Astrocyte (in vitro differentiated cells and primary cell): ENCODE data around the gene SLC25A48.
A peak's percentile ranks its signal among the peaks of the same experiment; 100 is the strongest.

Experiments
- EZH2 ChIP-seq: IDR thresholded peaks from 2 replicates; pipeline ENCODE4 v1.6.1; 2012; ENCODE audit warnings: mild to moderate bottlenecking, low read length, inconsistent platforms; ENCODE audit not compliant: insufficient read depth
- TF ChIP-seq, protein P1 (sequence below): IDR thresholded peaks from 2 replicates; pipeline ENCODE4 v1.5.1; 2011; ENCODE audit warnings: low read depth, mild to moderate bottlenecking, inconsistent platforms, low read length, moderate library complexity; ENCODE audit not compliant: insufficient read depth

- TF ChIP-seq, protein P1, sequence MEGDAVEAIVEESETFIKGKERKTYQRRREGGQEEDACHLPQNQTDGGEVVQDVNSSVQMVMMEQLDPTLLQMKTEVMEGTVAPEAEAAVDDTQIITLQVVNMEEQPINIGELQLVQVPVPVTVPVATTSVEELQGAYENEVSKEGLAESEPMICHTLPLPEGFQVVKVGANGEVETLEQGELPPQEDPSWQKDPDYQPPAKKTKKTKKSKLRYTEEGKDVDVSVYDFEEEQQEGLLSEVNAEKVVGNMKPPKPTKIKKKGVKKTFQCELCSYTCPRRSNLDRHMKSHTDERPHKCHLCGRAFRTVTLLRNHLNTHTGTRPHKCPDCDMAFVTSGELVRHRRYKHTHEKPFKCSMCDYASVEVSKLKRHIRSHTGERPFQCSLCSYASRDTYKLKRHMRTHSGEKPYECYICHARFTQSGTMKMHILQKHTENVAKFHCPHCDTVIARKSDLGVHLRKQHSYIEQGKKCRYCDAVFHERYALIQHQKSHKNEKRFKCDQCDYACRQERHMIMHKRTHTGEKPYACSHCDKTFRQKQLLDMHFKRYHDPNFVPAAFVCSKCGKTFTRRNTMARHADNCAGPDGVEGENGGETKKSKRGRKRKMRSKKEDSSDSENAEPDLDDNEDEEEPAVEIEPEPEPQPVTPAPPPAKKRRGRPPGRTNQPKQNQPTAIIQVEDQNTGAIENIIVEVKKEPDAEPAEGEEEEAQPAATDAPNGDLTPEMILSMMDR: no peak
- TF ChIP-seq EZH2: peak; percentile 56
These were observed at the start of gene SLC25A48 for GRCh38 chr5:135834639-135835529.
